Astrocyte (in vitro differentiated cells and primary cell): ENCODE measurements around the gene BPIFB3.

ENCODE experiments used
- CTCF ChIP-seq: IDR thresholded peaks from 2 replicates; pipeline ENCODE4 v1.5.1; 2011; ENCODE audit warnings: low read depth, mild to moderate bottlenecking, inconsistent platforms, low read length, moderate library complexity; ENCODE audit not compliant: insufficient read depth
- EZH2 ChIP-seq: IDR thresholded peaks from 2 replicates; pipeline ENCODE4 v1.6.1; 2012; ENCODE audit warnings: mild to moderate bottlenecking, low read length, inconsistent platforms; ENCODE audit not compliant: insufficient read depth

DNA sequence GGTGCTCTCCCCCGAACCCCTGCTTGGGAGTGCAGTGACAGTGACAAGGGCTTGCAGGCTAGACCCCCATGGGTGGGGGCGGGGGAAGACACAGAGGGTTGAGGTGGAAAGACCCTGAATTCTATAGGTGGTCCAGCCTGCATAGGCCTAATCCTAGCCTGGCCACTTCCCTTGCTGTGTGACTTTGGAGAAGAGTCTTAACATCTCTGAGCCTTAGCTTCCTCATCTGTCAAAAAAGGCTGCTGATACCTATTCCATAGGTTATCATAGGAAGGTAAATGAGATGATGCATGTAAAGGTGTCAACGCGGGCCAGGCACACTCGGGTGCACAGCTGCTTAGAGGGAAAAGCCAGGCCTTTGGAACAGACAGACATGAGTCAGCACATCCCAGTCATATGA is 41.5 kb downstream of the BPIFB3 start:
- TF ChIP-seq CTCF (no peak), EZH2 (no peak)
